ENCODE measurements around the gene LRRC8D. TPM values are rescaled to one million over a fixed set of nuclear protein-coding genes. Genes with fewer than 3 reads are reported as not detected.

The LRRC8D gene
- total and polyA plus RNA-seq, 2 of the 4 experiments (the other 2 are of a cell fraction): 34.1 to 35.3 TPM

DNA sequence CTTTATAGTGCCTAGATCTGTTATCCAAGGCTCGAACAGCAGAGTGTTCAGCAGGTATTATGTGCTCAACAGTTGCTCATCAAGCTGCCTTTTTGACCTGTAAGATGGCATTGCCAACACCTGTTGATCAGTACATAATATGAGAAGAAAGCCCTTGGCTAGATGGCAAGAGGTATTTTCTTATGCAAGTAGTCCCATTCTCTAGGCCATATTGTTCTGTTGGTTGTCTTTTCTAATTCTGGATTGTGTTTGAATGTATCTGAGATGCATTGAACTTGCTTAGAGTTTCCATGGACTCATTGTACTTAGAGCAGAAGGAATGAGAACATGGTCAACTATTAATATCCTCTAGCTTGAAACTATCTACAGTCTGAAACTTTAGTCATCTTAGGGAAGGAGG, 57.4 kb downstream of the LRRC8D start:
- Histone ChIP-seq H2AK9ac (replicated peaks; ENCODE audit: low read depth, low read length, poor library complexity) (no peak overlapping the region), H2AK5ac (ENCODE audit: low read depth, low read length) (no peak overlapping the region), H3K4me2 (ENCODE audit: low read depth, low read length) (no peak overlapping the region), H2BK15ac (ENCODE audit: low read depth, low read length) (no peak overlapping the region), H3K9me1 (ENCODE audit: insufficient read depth, low read length) (peaks cover 1% of the 10 kb centered on the region; the same call in 1 of the 2 replicates), H4K5ac (ENCODE audit: low read depth, low read length) (no peak overlapping the region), H3K18ac (ENCODE audit: low read depth, low read length) (no peak overlapping the region; the same call in 1 of the 2 replicates), H3K23ac (ENCODE audit: low read depth, low read length) (no peak overlapping the region), H4K91ac (ENCODE audit: insufficient read depth, low read depth, low read length) (no peak overlapping the region), H3K4me1 (ENCODE audit: control insufficient read depth, insufficient read depth, low read length) (no peaks in the 10 kb centered on the region), H3K14ac (replicated peaks; ENCODE audit: low read depth, low read length) (no peak overlapping the region), H3K27ac (ENCODE audit: insufficient read depth, low read length) (no peak overlapping the region), H2BK5ac (ENCODE audit: low read depth, low read length, poor library complexity, severe bottlenecking) (no peak overlapping the region), H2BK20ac (ENCODE audit: low read depth, low read length) (no peak overlapping the region), H4K20me1 (ENCODE audit: insufficient read depth, low read length) (no peaks in the 10 kb centered on the region), H2AFZ (replicated peaks; ENCODE audit: low read length, poor library complexity) (no peak overlapping the region), H3K4ac (ENCODE audit: low read depth, low read length) (no peak overlapping the region), H3K79me1 (ENCODE audit: low read depth in 1 of 2, low read length in 2 of 2) (peaks cover 19 to 49% of the 10 kb centered on the region in 2 experiments), H3K9me3 (ENCODE audit: control insufficient read depth, insufficient read depth, low read length) (peaks cover 7% of the 10 kb centered on the region), H3K4me3 (ENCODE audit: insufficient read depth, low read depth, low read length) (no peak overlapping the region), H2BK120ac (ENCODE audit: low read depth, low read length) (no peak overlapping the region), H3K56ac (ENCODE audit: extremely low read depth, insufficient read depth, low read length) (no peak overlapping the region), H3K9ac (ENCODE audit: low read depth, low read length) (no peak overlapping the region), H3K36me3 (ENCODE audit: control insufficient read depth, insufficient read depth, low read length) (peaks cover 3% of the 10 kb centered on the region; the same call in 1 of the 2 replicates), H4K8ac (ENCODE audit: low read depth in 2 of 2, low read length in 2 of 2) (no peak overlapping the region), H3K27me3 (ENCODE audit: control insufficient read depth, insufficient read depth, low read length) (no peaks in the 10 kb centered on the region)
- no peak for ATAC-seq (ENCODE audit: low read depth)
- no CpG with 5 or more reads among the region's 1 CpG for WGBS, 2 experiments (ENCODE audit: extremely low coverage in 2 of 2, insufficient read length in 1 of 2)
- POLR2A ChIA-PET (ENCODE audit: unreplicated experiment): no interaction called here
- dilution Hi-C loops (cut with HindIII; ENCODE audit: low sequenced_read_pairs, unreplicated experiment) (no loop called here), intact Hi-C loops (cut with micrococcal nuclease) (no loop called here), in situ Hi-C loops (cut with MboI; ENCODE audit: low sequenced_read_pairs) (no loop called here)
- no peak for TF ChIP-seq RFX5 (IDR thresholded peaks at IDR 0.05; ENCODE audit: low read depth, low read length)
- TF ChIP-seq, protein P1, sequence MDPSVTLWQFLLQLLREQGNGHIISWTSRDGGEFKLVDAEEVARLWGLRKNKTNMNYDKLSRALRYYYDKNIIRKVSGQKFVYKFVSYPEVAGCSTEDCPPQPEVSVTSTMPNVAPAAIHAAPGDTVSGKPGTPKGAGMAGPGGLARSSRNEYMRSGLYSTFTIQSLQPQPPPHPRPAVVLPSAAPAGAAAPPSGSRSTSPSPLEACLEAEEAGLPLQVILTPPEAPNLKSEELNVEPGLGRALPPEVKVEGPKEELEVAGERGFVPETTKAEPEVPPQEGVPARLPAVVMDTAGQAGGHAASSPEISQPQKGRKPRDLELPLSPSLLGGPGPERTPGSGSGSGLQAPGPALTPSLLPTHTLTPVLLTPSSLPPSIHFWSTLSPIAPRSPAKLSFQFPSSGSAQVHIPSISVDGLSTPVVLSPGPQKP (IDR thresholded peaks at IDR 0.05; ENCODE audit: borderline replicate concordance, low read depth, low read length): no peak
- no peak for TF ChIP-seq CEBPB (IDR thresholded peaks at IDR 0.05; ENCODE audit: low read depth, low read length)
- no peak for TF ChIP-seq MXI1 (IDR thresholded peaks at IDR 0.05; ENCODE audit: borderline replicate concordance, low read depth, low read length)
- no peak for TF ChIP-seq POLR2A (IDR thresholded peaks at IDR 0.05; ENCODE audit: low read depth, low read length)
- TF ChIP-seq MAFK (IDR thresholded peaks at IDR 0.05; ENCODE audit: low read depth, low read length): no peak
- TF ChIP-seq NFE2L2 (IDR thresholded peaks at IDR 0.05; ENCODE audit: low read depth, low read length): no peak
- TF ChIP-seq MAZ (IDR thresholded peaks at IDR 0.05; ENCODE audit: borderline replicate concordance, low read depth, low read length): no peak
- TF ChIP-seq BHLHE40 (IDR thresholded peaks at IDR 0.05; ENCODE audit: low read depth, low read length): no peak
- TF ChIP-seq, protein P2, sequence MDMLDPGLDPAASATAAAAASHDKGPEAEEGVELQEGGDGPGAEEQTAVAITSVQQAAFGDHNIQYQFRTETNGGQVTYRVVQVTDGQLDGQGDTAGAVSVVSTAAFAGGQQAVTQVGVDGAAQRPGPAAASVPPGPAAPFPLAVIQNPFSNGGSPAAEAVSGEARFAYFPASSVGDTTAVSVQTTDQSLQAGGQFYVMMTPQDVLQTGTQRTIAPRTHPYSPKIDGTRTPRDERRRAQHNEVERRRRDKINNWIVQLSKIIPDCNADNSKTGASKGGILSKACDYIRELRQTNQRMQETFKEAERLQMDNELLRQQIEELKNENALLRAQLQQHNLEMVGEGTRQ (IDR thresholded peaks at IDR 0.05; ENCODE audit: low read depth, low read length): no peak
- TF ChIP-seq RAD21 (IDR thresholded peaks at IDR 0.05; ENCODE audit: low read length): no peak
- no peak for TF ChIP-seq RCOR1 (IDR thresholded peaks at IDR 0.05; ENCODE audit: insufficient replicate concordance, low read length)
- no peak for TF ChIP-seq FOS (IDR thresholded peaks at IDR 0.05; ENCODE audit: low read depth, low read length)
- TF ChIP-seq SMC3 (IDR thresholded peaks at IDR 0.05; ENCODE audit: low read depth, low read length): no peak
- TF ChIP-seq CHD1 (IDR thresholded peaks at IDR 0.05; ENCODE audit: low read depth, low read length): no peak
- TF ChIP-seq, protein P3, sequence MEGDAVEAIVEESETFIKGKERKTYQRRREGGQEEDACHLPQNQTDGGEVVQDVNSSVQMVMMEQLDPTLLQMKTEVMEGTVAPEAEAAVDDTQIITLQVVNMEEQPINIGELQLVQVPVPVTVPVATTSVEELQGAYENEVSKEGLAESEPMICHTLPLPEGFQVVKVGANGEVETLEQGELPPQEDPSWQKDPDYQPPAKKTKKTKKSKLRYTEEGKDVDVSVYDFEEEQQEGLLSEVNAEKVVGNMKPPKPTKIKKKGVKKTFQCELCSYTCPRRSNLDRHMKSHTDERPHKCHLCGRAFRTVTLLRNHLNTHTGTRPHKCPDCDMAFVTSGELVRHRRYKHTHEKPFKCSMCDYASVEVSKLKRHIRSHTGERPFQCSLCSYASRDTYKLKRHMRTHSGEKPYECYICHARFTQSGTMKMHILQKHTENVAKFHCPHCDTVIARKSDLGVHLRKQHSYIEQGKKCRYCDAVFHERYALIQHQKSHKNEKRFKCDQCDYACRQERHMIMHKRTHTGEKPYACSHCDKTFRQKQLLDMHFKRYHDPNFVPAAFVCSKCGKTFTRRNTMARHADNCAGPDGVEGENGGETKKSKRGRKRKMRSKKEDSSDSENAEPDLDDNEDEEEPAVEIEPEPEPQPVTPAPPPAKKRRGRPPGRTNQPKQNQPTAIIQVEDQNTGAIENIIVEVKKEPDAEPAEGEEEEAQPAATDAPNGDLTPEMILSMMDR (conservative IDR thresholded peaks at IDR 0.05; ENCODE audit: low read depth, low read length): no peak
- no peak for DNase-seq
- no TSS peak for BruUV-seq (replicated peaks)
- CTCF ChIA-PET: no interaction called here
